ENCODE data around the gene ACY1. TPM values are rescaled to one million over a fixed set of nuclear protein-coding genes. Genes with fewer than 3 reads are reported as not detected.

Gene ACY1
- total and polyA plus RNA-seq, 10 of the 15 experiments (the other 5 are each of a cell fraction or from before 2014, with no cell fraction given), result 18.5 to 42.2 (median 27.8) TPM

GRCh38 chr3:51978143-51978502 is 5.2 kb upstream of the ACY1 start (continued):
- TF ChIP-seq CUX1 (IDR thresholded peaks at IDR 0.05; ENCODE audit: insufficient replicate concordance, low read depth, low read length), result no peak

GRCh38 chr3:51980253-51980652 is 3.1 kb upstream of the ACY1 start:
- FAIRE-seq, result no peak
- RAD21 ChIA-PET (ENCODE audit: unreplicated experiment), result no interaction called here
- no peak overlapping the region for H3K27ac ChIP-seq (ENCODE audit: control insufficient read depth, insufficient read depth)
- WGBS (ENCODE audit: insufficient coverage, insufficient replicate concordance, low lambda C conversion rate, missing lambda C conversion rate), result 98% methylated on average over 10 of the region's 10 CpGs
- CTCF ChIA-PET, result interaction anchor here (0.9 to 1.3 kb wide), 2 partner anchors 15 to 37 kb away, joined by 4 read pairs; no protein-coding TSS in a partner anchor
- intact Hi-C loops (cut with micrococcal nuclease; ENCODE audit: unreplicated experiment), result no loop called here
- H3K27me3 ChIP-seq (replicated peaks in 1 of 2; ENCODE audit: control insufficient read depth in 2 of 2, insufficient read depth in 2 of 2, low read length in 1 of 2), result no peaks in the 10 kb centered on the region
- no peak overlapping the region for H2AFZ ChIP-seq (ENCODE audit: control insufficient read depth, low read depth, low read length)
- peaks cover 15% of the 10 kb centered on the region for H3K4me1 ChIP-seq (ENCODE audit: control insufficient read depth, insufficient read depth, low read length)
- SMC1A ChIA-PET (ENCODE audit: uncharacterized antibody, unreplicated experiment), result no interaction called here
- no TSS peak for BruUV-seq (replicated peaks)
- no peaks in the 10 kb centered on the region for H4K20me1 ChIP-seq (ENCODE audit: control insufficient read depth, insufficient read depth)
- peaks cover 3% of the 10 kb centered on the region for H3K79me2 ChIP-seq (ENCODE audit: control insufficient read depth, insufficient read depth, low read length)
- in situ Hi-C loops (cut with MboI), result no loop called here
- ATAC-seq, result no peak
- no peak overlapping the region for H3K4me3 ChIP-seq
- H3K9me3 ChIP-seq (replicated peaks; ENCODE audit: control insufficient read depth, insufficient read depth, low read length), result no peaks in the 10 kb centered on the region
- H3K36me3 ChIP-seq (ENCODE audit: control insufficient read depth in 2 of 2, insufficient read depth in 2 of 2, low read length in 1 of 2), result no peaks in the 10 kb centered on the region
- no peak overlapping the region for H3K9ac ChIP-seq (ENCODE audit: control insufficient read depth, insufficient read depth, low read length)
- POLR2A ChIA-PET, result no interaction called here
- no peak for DNase-seq (ENCODE audit: low read depth, low spot score)
- no peak overlapping the region for H3K4me2 ChIP-seq (ENCODE audit: control insufficient read depth, insufficient read depth)
- TF ChIP-seq USF1 (IDR thresholded peaks at IDR 0.05; ENCODE audit: borderline replicate concordance, extremely low read length, insufficient read depth, low read depth, low read length) (no peak), BCLAF1 (IDR thresholded peaks at IDR 0.05) (no peak), TCF12 (IDR thresholded peaks at IDR 0.05; ENCODE audit: low read depth, low read length) (no peak), RAD51 (IDR thresholded peaks at IDR 0.05) (no peak), EZH2 (IDR thresholded peaks at IDR 0.05; ENCODE audit: borderline replicate concordance, control insufficient read depth, low read depth, low read length) (no peak), HCFC1 (IDR thresholded peaks at IDR 0.05; ENCODE audit: low read length) (no peak), SREBF2 (IDR thresholded peaks at IDR 0.05; ENCODE audit: low read length) (no peak), TARDBP (IDR thresholded peaks at IDR 0.05; ENCODE audit: borderline replicate concordance) (no peak), BACH1 (IDR thresholded peaks at IDR 0.05; ENCODE audit: borderline replicate concordance) (no peak), RELA (IDR thresholded peaks at IDR 0.05; ENCODE audit: borderline replicate concordance, partially characterized antibody) (no peak), HDAC2 (IDR thresholded peaks at IDR 0.05) (no peak), MEF2B (IDR thresholded peaks at IDR 0.05; ENCODE audit: partially characterized antibody, poor library complexity, severe bottlenecking) (no peak), RBBP5 (conservative IDR thresholded peaks at IDR 0.05) (no peak), YY1 (IDR thresholded peaks at IDR 0.05; ENCODE audit: low read depth, low read length) (no peak), SMAD5 (IDR thresholded peaks at IDR 0.05; ENCODE audit: low read depth) (no peak), SP1 (IDR thresholded peaks at IDR 0.05; ENCODE audit: low read depth, low read length) (no peak)

All from GM12878 (cell line).